GM10266 (cell line): Measurements from ENCODE around the gene MRPS6.

Experiments used
- DNase-seq: peaks from one replicate; pipeline ENCODE4 v3.0.0; 2012; ENCODE audit errors: extremely low spot score
- TF ChIP-seq, protein P1 (sequence below): IDR thresholded peaks from 2 replicates; pipeline ENCODE4 v1.5.1; 2012; ENCODE audit warnings: mild to moderate bottlenecking, low read depth; ENCODE audit not compliant: control insufficient read depth, insufficient read depth; ENCODE audit errors: missing control alignments

MRPS6 gene

DNA sequence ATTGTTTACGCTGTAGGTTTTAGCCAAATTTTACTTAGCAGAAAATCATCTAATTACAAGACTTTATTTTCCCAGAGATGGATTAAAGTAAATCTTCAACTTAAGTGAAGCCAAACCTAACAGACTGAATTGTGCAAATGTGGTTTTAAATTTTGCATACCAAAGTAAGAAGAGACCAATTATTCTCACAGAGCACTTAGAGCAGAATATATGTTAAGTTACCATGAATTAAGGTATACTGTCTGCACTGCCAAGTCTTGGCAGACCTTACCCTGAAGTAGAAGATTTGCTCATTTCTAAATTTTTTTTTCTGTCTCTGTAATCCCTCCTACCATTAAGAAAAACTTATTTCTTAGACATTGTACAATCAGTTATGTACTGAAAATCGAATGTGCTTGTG, 24.1 kb downstream of the MRPS6 start:
- TF ChIP-seq, protein P1, sequence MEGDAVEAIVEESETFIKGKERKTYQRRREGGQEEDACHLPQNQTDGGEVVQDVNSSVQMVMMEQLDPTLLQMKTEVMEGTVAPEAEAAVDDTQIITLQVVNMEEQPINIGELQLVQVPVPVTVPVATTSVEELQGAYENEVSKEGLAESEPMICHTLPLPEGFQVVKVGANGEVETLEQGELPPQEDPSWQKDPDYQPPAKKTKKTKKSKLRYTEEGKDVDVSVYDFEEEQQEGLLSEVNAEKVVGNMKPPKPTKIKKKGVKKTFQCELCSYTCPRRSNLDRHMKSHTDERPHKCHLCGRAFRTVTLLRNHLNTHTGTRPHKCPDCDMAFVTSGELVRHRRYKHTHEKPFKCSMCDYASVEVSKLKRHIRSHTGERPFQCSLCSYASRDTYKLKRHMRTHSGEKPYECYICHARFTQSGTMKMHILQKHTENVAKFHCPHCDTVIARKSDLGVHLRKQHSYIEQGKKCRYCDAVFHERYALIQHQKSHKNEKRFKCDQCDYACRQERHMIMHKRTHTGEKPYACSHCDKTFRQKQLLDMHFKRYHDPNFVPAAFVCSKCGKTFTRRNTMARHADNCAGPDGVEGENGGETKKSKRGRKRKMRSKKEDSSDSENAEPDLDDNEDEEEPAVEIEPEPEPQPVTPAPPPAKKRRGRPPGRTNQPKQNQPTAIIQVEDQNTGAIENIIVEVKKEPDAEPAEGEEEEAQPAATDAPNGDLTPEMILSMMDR: no peak
- no peak for DNase-seq

DNA sequence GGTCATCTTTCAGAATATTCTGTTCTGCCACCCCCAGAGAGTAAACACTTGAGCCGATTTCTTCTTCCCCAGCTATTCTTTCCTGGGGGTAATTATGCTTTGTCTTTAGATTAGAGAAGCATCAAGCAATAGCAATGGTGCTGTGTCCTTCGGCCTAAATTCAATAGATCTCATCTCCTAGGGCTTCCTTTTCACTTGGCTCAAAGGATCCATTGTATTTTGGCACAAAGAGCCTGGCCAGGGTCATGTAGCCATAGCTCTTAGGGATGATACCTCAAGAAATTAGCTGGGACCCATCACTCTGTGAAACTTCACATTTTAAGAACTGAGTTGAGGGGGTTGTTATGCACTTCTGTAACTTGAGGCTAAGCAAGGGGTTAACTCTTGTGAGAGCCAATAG, 27.0 kb downstream of the MRPS6 start:
- no peak for DNase-seq
- TF ChIP-seq, protein P1: no peak

DNA sequence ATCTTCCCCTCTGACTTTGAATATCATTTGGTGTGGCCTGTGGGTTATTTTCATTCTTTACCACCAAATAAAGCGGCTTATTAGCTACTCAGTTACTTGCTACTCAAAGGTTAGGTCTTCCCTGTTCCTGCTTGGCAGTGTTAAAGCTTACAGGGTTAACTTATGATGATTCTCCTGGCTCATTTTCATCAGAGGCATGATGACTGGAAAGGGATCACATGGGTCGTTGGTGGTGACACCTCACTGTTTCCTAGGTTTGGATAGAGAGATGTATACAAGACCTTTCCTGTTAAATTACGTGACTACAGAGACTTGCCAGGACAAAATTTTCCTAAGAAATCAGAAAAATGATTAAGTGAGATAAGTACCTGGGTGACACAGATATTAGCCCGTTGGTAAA, 27.4 kb downstream of the MRPS6 start:
- TF ChIP-seq, protein P1: no peak
- no peak for DNase-seq

DNA sequence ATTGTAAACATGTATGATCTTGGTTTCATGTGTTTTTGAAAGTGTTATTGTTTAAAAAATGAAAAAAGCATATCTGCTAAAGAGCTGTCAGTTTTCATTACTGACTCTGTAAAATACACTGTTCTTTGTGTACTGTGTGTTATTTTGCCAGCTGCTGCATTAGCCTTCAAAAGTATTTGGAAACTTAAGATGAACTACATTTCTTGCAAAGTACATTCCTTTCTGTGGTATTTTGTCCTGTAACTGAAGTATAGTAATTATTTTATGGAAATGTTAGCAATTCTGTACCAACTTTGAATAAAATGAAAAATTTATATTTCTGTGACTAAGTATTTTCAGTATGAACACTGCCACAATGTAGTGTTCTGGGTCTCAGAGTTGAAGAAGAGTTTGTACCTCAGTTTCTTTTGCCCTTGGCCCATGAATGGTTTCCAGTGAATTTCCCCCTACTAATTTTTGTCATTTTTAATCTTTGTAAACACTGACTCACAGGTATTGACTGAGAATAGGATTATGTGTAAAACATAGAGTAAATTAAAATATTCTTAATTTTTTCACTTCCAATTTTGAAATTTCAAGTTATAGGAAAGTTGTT, 32.7 kb downstream of the MRPS6 start:
- TF ChIP-seq, protein P1: no peak
- no peak for DNase-seq

DNA sequence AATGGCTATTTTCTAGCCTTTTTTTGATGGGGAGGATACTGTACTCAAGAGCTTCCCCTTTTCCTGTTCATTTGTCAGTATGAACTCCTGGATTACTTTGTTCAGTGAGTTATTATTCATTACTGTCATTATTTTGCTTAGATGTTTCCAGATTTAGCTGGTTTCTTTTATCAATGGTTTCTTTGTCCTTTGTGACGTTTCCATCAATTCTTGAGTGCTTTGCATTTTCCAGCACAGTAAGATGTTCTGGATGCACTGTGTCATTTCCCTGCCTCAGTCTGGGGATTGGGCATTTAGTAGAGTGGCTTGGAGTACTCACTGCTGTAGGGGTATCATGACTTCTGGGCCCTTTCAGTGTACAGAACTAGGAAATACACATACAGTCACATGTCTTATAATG, 34.2 kb downstream of the MRPS6 start:
- TF ChIP-seq, protein P1: no peak

DNA sequence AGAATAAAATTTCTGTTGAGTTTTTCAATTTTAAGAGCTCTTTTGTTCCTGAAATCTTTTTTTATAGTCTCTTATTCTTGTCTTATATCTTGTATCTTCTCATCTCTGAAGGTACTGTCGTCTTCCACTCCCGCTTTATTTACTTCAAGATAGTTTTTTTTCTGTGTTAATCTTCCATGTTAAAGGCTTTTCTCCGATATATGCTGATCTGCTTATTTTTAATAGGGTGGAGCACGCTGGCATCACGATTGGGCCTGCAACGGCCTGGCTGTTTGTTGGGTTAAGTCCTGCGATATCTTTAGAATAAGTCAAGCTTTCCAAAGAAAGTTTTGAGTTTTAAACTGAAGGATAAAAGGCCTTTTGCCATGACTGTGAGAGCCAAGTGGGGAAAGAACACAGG, 35.7 kb downstream of the MRPS6 start:
- TF ChIP-seq, protein P1: no peak
- DNase-seq: no peak

More for the DNA sequence above, 34.2 kb downstream of the MRPS6 start:
- DNase-seq: no peak

DNA sequence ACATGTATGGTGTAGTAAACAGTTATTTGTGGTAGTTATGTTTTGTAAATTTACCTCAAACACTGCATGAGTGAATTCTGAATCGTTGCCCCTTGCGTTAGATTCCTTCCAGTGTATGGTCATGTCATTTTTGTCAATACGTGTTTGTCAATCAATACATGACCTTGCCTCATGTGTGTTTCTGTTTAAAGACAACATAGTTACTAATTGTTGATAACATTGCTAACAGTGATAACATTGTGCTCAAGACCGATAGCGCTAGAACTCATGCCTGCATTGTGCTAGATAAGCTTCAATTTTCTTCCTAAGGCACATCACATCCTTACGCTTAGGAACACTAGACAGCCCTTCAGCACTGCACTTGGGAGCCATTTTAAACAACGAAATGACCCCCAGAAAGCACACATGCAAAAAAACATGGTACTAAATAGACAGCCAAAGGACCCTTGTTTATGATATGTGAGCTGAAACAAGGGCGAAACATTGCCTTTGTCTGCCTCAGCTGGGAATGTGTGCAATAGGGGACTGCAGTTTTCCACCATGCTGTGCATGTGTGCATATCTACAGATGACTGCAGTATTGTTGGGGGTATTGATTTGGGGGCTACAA, 37.3 kb downstream of the MRPS6 start:
- no peak for DNase-seq
- TF ChIP-seq, protein P1: no peak
